ENCODE data around the gene MYH11. TPM values are rescaled to one million over a fixed set of nuclear protein-coding genes. Genes with fewer than 3 reads are reported as not detected.
"Not testable (repeated sequence)": the region's sequence is repeated elsewhere in the genome, so short reads cannot be mapped to it uniquely, and the experiment has no call there.

The MYH11 gene
- polyA plus RNA-seq, 3 donors: 4.7 to 58.0 (median 24.8) TPM

DNA sequence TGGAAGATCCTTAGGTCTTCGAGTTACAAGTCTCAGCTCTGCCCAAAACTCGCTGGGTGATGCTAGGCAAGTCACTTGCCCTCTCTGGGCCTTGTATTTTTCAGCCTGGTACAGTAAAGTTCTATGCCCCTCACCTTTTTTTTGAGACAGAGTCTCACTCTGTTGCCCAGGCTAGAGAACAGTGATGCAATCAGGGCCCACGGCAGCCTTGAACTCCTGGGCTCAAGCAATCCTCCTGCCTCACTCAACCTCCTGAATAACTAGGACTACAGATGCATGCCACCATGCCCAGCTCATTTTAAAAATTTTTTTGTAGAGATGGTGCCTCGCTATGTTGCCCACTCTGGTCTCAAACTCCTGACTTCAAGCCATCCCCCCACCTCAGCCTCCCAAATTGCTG lies 3.8 kb downstream of the MYH11 start:
- 83 to 84% (median 83%) methylated on average over 4 of the region's 4 CpGs for WGBS, 3 donors
- no peak overlapping the region for H3K27ac ChIP-seq (ENCODE audit: low read depth, low read length)

DNA sequence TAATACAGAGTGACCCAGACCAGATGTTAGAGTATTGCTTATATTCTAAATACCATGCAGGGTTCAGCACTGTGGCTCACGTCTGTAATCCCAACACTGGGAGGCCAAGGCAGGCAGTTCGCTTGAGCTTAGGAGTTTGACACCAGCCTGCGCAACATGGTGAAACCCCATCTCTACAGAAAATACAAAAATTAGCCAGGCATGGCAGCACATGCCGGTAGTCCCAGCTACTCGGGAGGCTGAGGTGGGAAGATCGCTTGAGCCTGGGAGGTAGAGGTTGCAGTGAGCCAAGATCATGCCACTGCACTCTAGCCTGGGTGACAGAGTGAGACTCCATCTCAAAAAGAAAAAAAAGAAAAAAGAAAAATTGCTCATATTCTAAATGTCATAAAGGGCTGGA lies 6.3 kb downstream of the MYH11 start:
- H3K27ac ChIP-seq (ENCODE audit: low read depth, low read length): not testable (repeated sequence)
- WGBS, 3 donors: 90 to 94% (median 93%) methylated on average over 6 of the region's 6 CpGs

DNA sequence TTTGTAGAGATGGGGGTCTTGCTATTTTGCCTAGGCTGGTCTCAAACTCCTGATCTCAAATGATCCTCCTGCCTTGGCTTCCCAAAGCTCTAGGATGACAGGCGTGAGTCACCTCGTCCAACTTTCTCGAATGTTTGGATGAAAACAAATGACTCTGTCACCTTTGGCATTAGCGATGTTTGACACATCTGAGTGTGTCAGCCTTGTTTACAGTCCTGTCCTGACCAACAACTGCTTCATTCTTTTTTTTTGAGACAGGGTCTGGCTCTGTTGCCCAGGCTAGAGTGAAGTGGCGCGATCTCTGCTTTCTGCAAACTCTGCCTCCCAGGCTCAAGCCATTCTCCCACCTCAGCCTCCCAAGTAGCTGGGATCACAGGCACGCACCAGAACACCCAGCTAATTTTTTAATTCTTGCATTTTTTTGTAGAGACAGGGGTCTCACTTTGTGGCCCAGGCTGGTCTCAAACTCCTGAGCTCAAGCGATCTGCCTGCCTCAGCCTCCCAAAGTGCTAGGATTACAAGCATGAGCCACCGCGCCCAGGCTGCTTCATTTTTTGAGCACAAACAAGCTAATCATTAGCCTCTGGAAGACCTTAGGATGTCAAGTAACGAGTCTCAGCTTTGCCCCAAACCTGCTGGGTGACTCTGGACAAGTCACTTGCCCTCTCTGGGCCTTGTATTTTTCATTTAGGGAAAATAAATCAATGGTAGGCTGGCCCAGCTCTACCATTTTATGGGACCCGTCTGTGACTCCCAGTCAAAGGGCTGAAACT lies 7.4 kb downstream of the MYH11 start:
- WGBS, 3 donors: 77 to 88% (median 87%) methylated on average over 12 of the region's 12 CpGs

GRCh38 chr16:15847611-15848175 lies 9.1 kb downstream of the MYH11 start:
- 56 to 74% (median 68%) methylated on average over 9 of the region's 9 CpGs for WGBS, 3 donors
- no peak overlapping the region for H3K27ac ChIP-seq (ENCODE audit: low read depth, low read length)

More for the DNA sequence above, 7.4 kb downstream of the MYH11 start:
- H3K27ac ChIP-seq (ENCODE audit: low read depth, low read length): no peak overlapping the region

DNA sequence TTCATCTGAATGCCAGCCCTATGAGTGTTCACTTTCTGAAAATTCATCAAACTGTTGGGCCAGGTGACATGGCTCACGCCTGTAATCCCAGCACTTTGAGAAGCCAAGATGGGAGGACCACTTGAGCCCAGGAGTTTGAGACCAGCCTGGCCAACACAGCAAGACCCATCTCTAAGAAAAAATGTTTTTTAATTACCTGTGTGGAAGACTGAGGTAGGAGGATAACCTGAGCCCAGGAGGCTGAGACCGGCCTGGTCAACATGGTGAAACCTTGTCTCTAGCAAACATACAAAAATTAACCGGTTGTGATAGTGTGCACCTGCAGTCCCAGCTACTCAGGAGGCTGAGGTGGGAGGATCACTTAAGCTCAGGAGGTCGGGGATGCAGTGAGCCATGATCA lies 10.3 kb downstream of the MYH11 start:
- no peak overlapping the region for H3K27ac ChIP-seq (ENCODE audit: low read depth, low read length)
- WGBS, 3 donors: 74 to 91% (median 90%) methylated on average over 4 of the region's 4 CpGs

DNA sequence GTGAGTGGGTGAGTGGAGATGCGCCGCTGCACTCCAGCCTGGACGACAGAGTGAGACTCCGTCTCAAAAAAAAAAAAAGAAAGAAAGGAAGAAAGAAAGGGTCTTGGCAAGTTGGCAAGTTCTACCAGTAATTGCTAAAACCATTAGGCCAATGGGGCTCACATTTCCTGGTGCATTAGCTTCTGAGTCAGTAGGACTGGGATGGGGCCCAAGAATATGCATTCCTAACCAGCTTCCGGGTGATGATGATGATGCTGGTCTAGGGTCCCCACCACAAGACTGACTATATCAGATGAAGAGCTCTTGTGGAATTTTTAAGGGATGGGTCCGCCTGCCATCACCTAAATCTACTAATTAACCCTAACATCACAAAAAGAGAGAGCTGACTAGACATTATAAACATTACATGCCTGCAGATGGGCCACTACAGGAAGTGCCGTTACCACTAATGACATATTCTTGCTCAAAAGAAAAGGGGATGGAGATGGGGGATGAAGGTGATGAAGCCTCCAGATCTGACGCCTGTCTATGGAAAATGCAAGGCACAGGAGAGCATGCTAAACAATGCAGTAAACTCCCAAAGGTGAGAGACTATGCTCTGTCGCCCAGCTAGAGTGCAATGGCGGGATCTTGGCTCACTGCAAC lies 13.1 kb downstream of the MYH11 start:
- no peak overlapping the region for H3K27ac ChIP-seq (ENCODE audit: low read depth, low read length)
- WGBS, 3 donors: 86 to 88% (median 88%) methylated on average over 10 of the region's 10 CpGs

DNA sequence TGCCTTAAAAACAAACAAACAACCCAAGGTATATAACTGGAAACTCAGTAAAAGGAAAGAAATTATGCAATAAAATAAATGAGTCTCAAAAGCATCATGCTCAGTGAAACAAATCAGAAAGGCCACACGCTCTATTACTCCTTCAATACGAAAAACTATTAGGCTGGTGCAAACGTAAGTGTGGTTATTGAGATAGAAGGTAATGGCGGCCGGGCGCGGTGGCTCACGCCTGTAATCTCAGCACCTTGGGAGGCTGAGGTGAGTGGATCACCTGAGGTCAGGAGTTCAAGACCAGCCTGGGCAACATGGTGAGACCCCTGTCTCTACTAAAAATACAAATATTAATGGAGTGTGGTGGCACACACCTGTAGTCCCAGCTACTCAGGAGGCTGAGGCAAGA lies 17.6 kb downstream of the MYH11 start:
- H3K27ac ChIP-seq (ENCODE audit: low read depth, low read length): not testable (repeated sequence)
- WGBS, 3 donors: 84 to 93% (median 88%) methylated on average over 8 of the region's 8 CpGs

DNA sequence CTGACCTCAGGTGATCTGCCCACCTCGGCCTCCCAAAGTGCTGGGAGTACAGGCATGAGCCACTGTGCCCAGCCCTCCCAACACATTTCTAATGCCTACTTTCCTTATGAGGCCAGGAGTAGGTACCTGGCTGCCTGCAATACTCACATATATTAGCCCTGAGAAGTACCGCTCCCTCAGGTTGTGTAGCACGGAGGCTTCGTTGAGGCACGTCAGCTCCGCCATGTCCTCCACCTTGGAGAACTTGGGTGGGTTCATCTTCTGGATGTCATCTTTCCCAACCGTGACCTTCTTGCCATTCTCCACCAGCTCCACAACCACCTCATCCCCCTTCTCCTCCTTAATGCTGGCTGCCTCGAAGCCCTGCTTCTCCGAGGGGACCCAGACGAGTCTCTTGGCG lies 19.1 kb downstream of the MYH11 start:
- H3K27ac ChIP-seq (ENCODE audit: low read depth, low read length): no peak overlapping the region
- 94 to 95% (median 94%) methylated on average over 11 of the region's 11 CpGs for WGBS, 3 donors

DNA sequence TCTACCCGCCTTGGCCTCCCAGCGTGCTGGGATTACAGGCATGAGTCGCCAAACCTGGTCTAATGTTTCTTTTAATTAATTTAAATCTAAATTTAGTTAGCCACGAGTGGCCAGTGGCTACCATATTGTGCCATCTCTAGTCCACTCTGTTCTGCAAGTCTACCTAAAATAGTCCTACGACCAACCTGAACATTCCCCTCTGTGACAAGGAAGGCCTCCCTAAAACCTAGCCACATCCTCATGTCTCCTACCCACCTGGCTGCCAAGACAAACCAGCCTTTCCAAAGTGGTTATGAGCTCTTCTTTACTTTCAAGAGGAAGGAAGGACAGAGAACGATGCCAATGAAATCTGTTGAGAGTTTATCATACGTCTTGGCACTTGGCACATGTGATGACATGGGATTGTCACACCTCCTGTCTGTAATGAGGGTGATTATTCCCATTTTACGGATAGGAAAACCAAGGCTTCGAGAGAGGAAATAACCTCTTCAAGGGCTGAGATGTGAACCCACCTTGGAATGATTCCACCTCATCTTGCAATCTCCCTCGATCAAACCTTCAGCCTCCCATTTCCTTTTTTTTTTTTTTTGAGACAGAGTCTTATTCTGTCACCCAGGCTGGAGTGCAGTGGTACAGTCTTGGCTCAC lies 19.7 kb downstream of the MYH11 start:
- H3K27ac ChIP-seq (ENCODE audit: low read depth, low read length): no peak overlapping the region
- WGBS, 3 donors: 81 to 83% (median 83%) methylated on average over 10 of the region's 10 CpGs

- H3K27ac ChIP-seq (ENCODE audit: low read depth, low read length): no peak overlapping the region
- 86 to 96% (median 88%) methylated on average over 6 of the region's 6 CpGs for WGBS, 3 donors
These were observed 20.8 kb downstream of the MYH11 start for GRCh38 chr16:15836074-15836473.

DNA sequence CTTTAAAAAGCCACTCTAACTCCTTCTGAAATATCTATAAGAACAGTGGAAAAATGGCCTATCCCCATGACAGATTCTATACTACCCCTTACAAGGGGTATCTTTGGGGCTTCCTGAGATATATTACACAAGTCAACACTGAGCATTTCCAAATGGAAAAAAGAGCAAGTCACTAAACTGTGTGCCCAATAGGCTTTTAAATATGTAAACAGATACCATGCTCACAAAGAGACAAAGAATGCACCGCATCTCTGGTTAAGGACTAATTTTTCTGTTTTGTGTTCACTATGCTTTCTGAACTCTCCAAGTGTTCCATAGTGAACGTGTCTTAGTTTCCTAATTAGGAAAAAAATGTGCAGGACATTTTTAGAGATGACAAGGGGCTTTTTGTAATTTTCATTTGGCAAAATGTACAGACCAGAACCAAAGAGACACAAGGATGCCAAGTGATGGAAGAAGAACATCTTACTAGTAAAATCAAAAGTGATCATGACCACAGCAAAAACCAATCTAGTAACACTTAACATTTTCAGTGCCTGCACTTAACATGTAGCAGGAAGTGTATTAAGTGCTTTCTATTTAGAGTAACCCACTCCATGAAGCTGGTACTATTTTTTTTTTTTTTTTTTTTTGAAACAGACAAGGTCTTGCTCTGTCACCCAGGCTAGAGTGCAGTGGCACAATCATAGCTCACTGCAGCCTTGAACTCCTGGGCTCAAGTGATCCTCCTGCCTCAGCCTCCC lies 21.5 kb downstream of the MYH11 start:
- no peak overlapping the region for H3K27ac ChIP-seq (ENCODE audit: low read depth, low read length)
- 46 to 59% (median 48%) methylated on average over 2 of the region's 2 CpGs for WGBS, 3 donors

- 69 to 93% (median 76%) methylated on average over 4 of the region's 4 CpGs for WGBS, 3 donors
- no peak overlapping the region for H3K27ac ChIP-seq (ENCODE audit: low read depth, low read length)
These were observed 22.3 kb downstream of the MYH11 start for GRCh38 chr16:15834502-15834901.

DNA sequence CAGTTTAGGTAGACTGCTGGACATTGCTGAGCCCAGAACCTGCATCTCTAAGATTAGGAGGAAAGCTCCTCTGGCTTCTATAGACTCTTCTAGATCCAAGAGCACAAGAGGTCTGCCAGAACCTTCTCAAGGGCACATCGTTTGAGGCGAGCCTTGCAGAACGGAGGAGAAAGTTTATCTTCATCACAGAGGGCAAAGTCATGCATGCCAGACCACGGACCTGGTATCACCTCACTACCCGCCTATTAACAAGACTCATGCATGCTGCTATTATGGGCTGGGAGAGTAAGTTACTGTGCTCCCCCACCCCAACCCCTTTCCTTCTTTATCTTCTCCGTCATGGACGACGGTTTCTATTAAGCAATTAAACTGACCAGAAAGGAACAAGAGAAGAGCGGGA lies 23.3 kb downstream of the MYH11 start:
- no peak overlapping the region for H3K27ac ChIP-seq (ENCODE audit: low read depth, low read length)
- 62 to 68% (median 65%) methylated on average over 9 of the region's 9 CpGs for WGBS, 3 donors

- H3K27ac ChIP-seq (ENCODE audit: low read depth, low read length): no peak overlapping the region
- WGBS, 3 donors: 90 to 94% (median 93%) methylated on average over 6 of the region's 6 CpGs
These were observed 24.6 kb downstream of the MYH11 start for GRCh38 chr16:15832241-15832640.

- H3K27ac ChIP-seq (ENCODE audit: low read depth, low read length): no peak overlapping the region
- 68 to 70% (median 70%) methylated on average over 6 of the region's 6 CpGs for WGBS, 3 donors
These were observed 25.9 kb downstream of the MYH11 start for GRCh38 chr16:15830832-15831451.

- no peak overlapping the region for H3K27ac ChIP-seq (ENCODE audit: low read depth, low read length)
- 15 to 51% (median 20%) methylated on average over 9 of the region's 9 CpGs for WGBS, 3 donors
These were observed 27.4 kb downstream of the MYH11 start for GRCh38 chr16:15829460-15829859.

DNA sequence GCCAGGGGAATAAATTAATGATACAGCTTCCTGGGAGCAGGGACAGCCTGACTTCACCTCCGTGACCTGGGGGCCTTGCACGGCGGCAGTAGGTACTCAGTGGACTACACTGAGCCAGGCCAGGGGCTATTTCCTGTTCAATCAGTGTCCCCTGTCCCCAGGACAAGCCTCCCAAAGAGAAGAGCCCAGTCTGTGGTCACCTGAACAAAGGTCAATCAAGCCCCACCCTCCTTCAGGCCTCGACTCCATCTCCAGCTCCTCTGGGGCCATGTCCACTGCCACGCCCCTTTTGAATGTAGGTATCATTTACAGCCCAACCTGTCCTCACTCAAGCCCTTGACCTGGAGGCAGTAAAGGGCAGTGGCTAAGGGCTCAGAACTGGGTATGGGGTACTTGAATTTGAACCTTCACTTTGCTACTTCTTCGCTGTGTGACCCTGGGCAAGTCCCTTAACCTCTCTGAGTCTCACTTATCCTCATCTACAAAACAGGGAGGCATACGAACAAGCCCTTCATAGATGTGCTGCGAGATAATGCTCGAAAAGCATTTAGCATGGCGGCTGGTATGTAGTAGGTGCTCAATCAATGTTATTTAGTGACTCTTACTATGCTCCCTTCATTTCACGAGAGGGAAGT lies 29.0 kb downstream of the MYH11 start:
- 91 to 93% (median 93%) methylated on average over 11 of the region's 11 CpGs for WGBS, 3 donors
- no peak overlapping the region for H3K27ac ChIP-seq (ENCODE audit: low read depth, low read length)

DNA sequence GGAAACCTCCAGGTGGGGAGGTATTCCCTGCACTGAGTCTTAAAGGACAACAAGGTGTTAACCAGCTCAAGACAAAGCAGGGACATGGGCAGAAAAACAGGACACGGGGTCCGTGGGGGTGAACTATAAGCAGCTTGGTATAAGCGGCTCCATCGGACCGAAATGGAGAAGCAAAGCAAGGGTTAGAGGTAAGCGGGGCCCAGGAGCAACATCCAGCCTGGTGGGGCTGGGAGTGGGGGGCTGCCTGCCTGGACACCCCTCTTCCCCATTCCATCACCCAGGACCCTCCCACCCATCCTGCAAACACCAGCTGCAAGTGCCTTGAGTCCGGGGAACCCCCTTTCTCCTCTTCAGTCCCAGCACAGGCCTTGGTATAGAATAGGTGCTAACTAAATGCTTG lies 29.5 kb downstream of the MYH11 start:
- no peak overlapping the region for H3K27ac ChIP-seq (ENCODE audit: low read depth, low read length)
- 85 to 95% (median 93%) methylated on average over 7 of the region's 7 CpGs for WGBS, 3 donors

Data from adipose tissue (tissue), 3 donors.